Natural killer cell (primary cell): Measurements from ENCODE around the gene GFOD1. TPM values are rescaled to one million over a fixed set of nuclear protein-coding genes. Genes with fewer than 3 reads are reported as not detected.

Experiments used
- ATAC-seq, 3 donors: fragments of 150-1000 bp in 2 of 3; fragments of 200-7000 bp in 1 of 3; cut with Tn5 transposase; 1 replicate in 1 of 3; 2 replicates in 2 of 3; pipeline ENCODE4 v1.10.0; 2021; ENCODE audit warnings: mild to moderate bottlenecking in 2 of 3, moderate library complexity in 2 of 3
- DNase-seq, 2 donors: peaks; one replicate each; pipeline versions ENCODE4 v3.0.0 to v3.0.0-alpha.2; 2013 to 2021; ENCODE audit warnings: mixed read lengths in 1 of 2
- H3K27ac ChIP-seq: one replicate; pipeline ENCODE4 v1.5.1; 2013; ENCODE audit warnings: mild to moderate bottlenecking, low read length
- H3K27me3 ChIP-seq: one replicate; pipeline ENCODE4 v1.6.1; 2013; ENCODE audit warnings: low read length; ENCODE audit not compliant: control insufficient read depth, insufficient read depth
- H3K36me3 ChIP-seq: one replicate; pipeline ENCODE4 v1.6.1; 2013; ENCODE audit warnings: low read length; ENCODE audit not compliant: control insufficient read depth, insufficient read depth
- H3K4me1 ChIP-seq: one replicate; pipeline ENCODE4 v1.6.1; 2013; ENCODE audit warnings: low read length; ENCODE audit not compliant: control insufficient read depth, insufficient read depth
- H3K4me3 ChIP-seq: one replicate; pipeline ENCODE4 v1.5.1; 2013; ENCODE audit warnings: low read length
- H3K9me3 ChIP-seq: one replicate; pipeline ENCODE4 v1.6.1; 2013; ENCODE audit warnings: low read length; ENCODE audit not compliant: control insufficient read depth, insufficient read depth
- H3K27ac Mint-ChIP-seq, 2 donors: one replicate each; pipeline ENCODE4 v1.8.0; 2022; ENCODE audit warnings: mild to moderate bottlenecking in 2 of 2, mixed read lengths in 2 of 2, moderate library complexity in 1 of 2
- H3K27me3 Mint-ChIP-seq, 2 donors: one replicate each; pipeline ENCODE4 v1.8.0; 2022; ENCODE audit warnings: low read depth in 2 of 2, mixed read lengths in 2 of 2
- H3K36me3 Mint-ChIP-seq: one replicate; pipeline ENCODE4 v1.8.0; 2022; ENCODE audit warnings: mixed read lengths
- H3K4me1 Mint-ChIP-seq, 2 donors: one replicate each; pipeline ENCODE4 v1.8.0; 2022; ENCODE audit warnings: mixed read lengths in 2 of 2
- H3K4me3 Mint-ChIP-seq: one replicate; pipeline ENCODE4 v1.8.0; 2022; ENCODE audit warnings: mild to moderate bottlenecking, moderate library complexity, mixed read lengths
- H3K9me3 Mint-ChIP-seq, 2 donors: one replicate each; pipeline ENCODE4 v1.8.0; 2022; ENCODE audit warnings: mixed read lengths in 2 of 2
- CTCF ChIP-seq: fragments of 200-600 bp; IDR thresholded peaks from one replicate; pipeline ENCODE4 v1.8.0; 2022; ENCODE audit warnings: antibody characterized with exemption
- WGBS: methylation state at CpG from one replicate; pipeline ENCODE4 v1.1.7; 2013; ENCODE audit warnings: missing lambda C conversion rate; ENCODE audit not compliant: insufficient coverage; 5-methylcytosine and 5-hydroxymethylcytosine counted together
- intact Hi-C: fragments of 100-400 bp; cut with micrococcal nuclease; formaldehyde crosslinking; loops from one replicate; pipeline ENCODE4 v1.14.2; 2022
- total RNA-seq, 4 donors: library from RNA; stranded (reverse); fragments of 120-200 nt in 1 of 4; gene quantifications; one replicate each; pipeline versions ENCODE4 v1.2.3 to v1.2.4, GENCODE V29; 2013 to 2022

Gene GFOD1
- total RNA-seq, 3 donors from 2014 or later (not counting 1 experiment from before 2014, with no cell fraction given): 59.7 to 74.5 (median 71.2) TPM

DNA sequence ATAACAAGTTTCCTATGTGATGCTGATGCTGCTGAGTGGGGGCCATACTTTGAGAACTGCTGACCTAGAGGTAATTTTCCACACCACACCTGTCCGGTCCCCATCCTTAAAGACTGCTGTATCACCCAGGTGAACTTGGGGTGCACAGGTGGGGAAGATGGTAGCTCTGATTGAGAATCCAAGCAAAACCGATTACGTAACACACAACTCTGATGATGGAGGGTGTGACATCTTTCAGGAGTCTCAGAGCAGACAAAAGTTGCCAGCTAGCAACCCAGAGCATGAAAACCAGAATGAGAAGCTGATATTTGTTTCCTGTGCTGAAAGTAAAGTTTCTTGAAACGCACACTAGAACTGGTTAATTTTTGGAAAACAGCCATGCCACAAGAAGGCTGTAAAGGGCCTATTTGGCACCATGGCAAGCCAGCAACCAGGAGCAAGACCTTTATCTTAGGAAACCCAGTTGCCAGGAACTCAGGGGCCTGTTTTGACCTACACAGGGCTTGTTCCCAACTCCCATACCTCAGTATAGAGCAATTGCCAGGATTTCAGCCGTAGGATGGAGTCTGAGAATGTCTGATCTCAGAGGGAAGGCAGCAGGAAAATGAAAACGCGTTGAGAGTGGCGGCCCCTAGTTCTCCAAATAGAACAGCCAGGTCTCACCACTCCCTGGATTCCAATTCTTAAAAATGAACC is 137.4 kb downstream of the GFOD1 start:
- H3K9me3 ChIP-seq: no peaks in the 10 kb centered on the region
- no peak overlapping the region for H3K4me3 ChIP-seq
- Mint-ChIP-seq H3K9me3 (no peaks in the 10 kb centered on the region), H3K27me3 (no peaks in the 10 kb centered on the region), H3K27ac (no peak overlapping the region), H3K4me1 (peaks cover 16 to 17% of the 10 kb centered on the region in 2 donors), H3K36me3 (no peaks in the 10 kb centered on the region), H3K4me3 (no peak overlapping the region)
- H3K27ac ChIP-seq: no peak overlapping the region
- ATAC-seq (no peak), DNase-seq (no peak)
- no peak for TF ChIP-seq CTCF
- H3K4me1 ChIP-seq: peaks cover 13% of the 10 kb centered on the region
- intact Hi-C loops: no loop called here
- no peaks in the 10 kb centered on the region for H3K27me3 ChIP-seq
- 84% methylated on average over 6 of the region's 8 CpGs for WGBS
- H3K36me3 ChIP-seq: no peaks in the 10 kb centered on the region

- Mint-ChIP-seq H3K4me1 (peaks cover 4 to 5% of the 10 kb centered on the region in 2 donors), H3K36me3 (no peaks in the 10 kb centered on the region), H3K27ac (no peak overlapping the region), H3K9me3 (no peaks in the 10 kb centered on the region), H3K4me3 (no peak overlapping the region), H3K27me3 (no peaks in the 10 kb centered on the region)
- WGBS: 95% methylated on average over 8 of the region's 8 CpGs
- Histone ChIP-seq H3K4me3 (no peak overlapping the region), H3K27me3 (no peaks in the 10 kb centered on the region), H3K36me3 (no peaks in the 10 kb centered on the region), H3K27ac (no peak overlapping the region), H3K9me3 (no peaks in the 10 kb centered on the region), H3K4me1 (no peaks in the 10 kb centered on the region)
- intact Hi-C loops: no loop called here
- ATAC-seq (no peak), DNase-seq (no peak)
- TF ChIP-seq CTCF: no peak
Observed at GRCh38 chr6:13348334-13349113, 138.9 kb downstream of the GFOD1 start.

GRCh38 chr6:13346245-13346644 is 141.2 kb downstream of the GFOD1 start:
- H3K36me3 Mint-ChIP-seq: no peaks in the 10 kb centered on the region
- Histone ChIP-seq H3K36me3 (no peaks in the 10 kb centered on the region), H3K4me3 (no peak overlapping the region), H3K4me1 (no peaks in the 10 kb centered on the region), H3K27me3 (no peaks in the 10 kb centered on the region), H3K27ac (no peak overlapping the region), H3K9me3 (peaks cover 8% of the 10 kb centered on the region)
- 87% methylated on average over 5 of the region's 5 CpGs for WGBS
- H3K4me3 Mint-ChIP-seq: no peak overlapping the region
- no peak for DNase-seq
- no peaks in the 10 kb centered on the region for H3K4me1 Mint-ChIP-seq
- intact Hi-C loops: no loop called here
- H3K9me3 Mint-ChIP-seq: peaks cover 0 to 3% of the 10 kb centered on the region in 2 donors
- no peak overlapping the region for H3K27ac Mint-ChIP-seq
- TF ChIP-seq CTCF: no peak
- no peak for ATAC-seq
- no peaks in the 10 kb centered on the region for H3K27me3 Mint-ChIP-seq
